Suprapubic skin (tissue), 4 donors: ENCODE data around the gene MDP1.

Experiments
- CTCF ChIP-seq, 2 donors: fragments of 200-600 bp in 1 of 2; fragments of 450-650 bp in 1 of 2; sonication (generic) in 1 of 2; IDR thresholded peaks; one replicate each; pipeline ENCODE4 v1.5.1; 2016 to 2019; ENCODE audit warnings: antibody characterized with exemption in 2 of 2, mild to moderate bottlenecking in 1 of 2, moderate library complexity in 1 of 2
- EP300 ChIP-seq: sonication (generic); formaldehyde crosslinking; IDR thresholded peaks from one replicate; pipeline ENCODE4 v1.6.1; 2017; ENCODE audit warnings: antibody characterized with exemption
- POLR2AphosphoS5 ChIP-seq, 3 donors: sonication (generic); formaldehyde crosslinking; IDR thresholded peaks; one replicate each; pipeline ENCODE4 v1.6.1; 2017; ENCODE audit warnings: antibody characterized with exemption in 3 of 3

DNA sequence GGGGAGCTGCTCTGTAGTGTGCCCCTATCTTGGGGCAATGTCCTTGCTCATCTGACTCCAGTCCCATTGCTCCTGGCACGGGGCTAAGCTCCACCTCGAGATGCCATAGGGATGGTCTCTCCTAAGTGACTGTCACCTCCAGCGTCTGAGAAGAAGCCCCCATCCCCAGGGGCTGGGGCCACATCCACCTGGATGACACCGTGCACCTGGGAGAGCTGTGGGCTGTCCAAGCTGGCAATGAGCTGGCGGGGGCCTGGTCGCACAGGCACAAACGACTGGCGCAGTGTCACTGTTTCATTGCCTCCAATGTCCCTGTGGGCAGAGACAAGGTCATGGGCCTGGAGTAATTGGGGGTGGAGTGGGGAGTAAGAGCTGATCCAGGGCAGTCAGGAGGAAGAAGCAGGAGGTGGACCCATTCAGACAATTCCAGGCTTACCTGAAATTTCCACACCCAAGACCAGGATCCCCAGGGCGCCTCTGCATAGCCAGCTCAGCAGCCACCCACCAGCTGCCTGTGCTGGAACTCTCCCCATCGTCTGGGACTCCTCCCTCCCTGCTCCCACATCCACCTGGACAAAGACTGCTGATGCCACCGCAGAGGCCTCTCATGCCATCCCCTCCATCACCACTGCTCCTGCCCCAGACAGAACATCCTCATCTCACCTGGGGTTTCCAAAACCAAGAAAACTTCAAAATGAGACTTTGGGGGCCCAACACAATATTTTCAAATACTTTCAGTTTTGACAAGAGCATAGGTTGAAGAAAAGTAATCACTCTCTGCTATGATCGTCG is 33.6 kb upstream of the MDP1 start:
- TF ChIP-seq CTCF (IDR thresholded peaks at IDR 0.05) (no peak), POLR2AphosphoS5 (IDR thresholded peaks at IDR 0.05) (no peak), EP300 (no peak)
